HCT116 (cell line): Measurements from ENCODE around the gene CCDC69. TPM values are rescaled to one million over a fixed set of nuclear protein-coding genes. Genes with fewer than 3 reads are reported as not detected.

Source experiments
- ATAC-seq: fragments of 200-7000 bp; cut with Tn5 transposase; 2 replicates; pipeline ENCODE4 v1.9.1; 2020; ENCODE audit warnings: mild to moderate bottlenecking, moderate library complexity
- BruUV-seq: library from RNA; stranded (reverse); fragments of 400-500 nt; replicated peaks from 2 replicates; lab custom pipeline; 2021; lab: Mats Ljungman, UMichigan
- CTCF ChIA-PET: fragments of 300-600 bp; sonication (Branson Sonifier 250); formaldehyde crosslinking; loops from one replicate; lab custom pipeline; 2021; ENCODE audit warnings: antibody characterized with exemption; lab: Charles Lee
- POLR2A ChIA-PET: fragments of 300-600, 350-600 bp; sonication (Branson Sonifier 250); formaldehyde crosslinking; loops from one replicate; lab custom pipeline; 2021; ENCODE audit warnings: antibody characterized with exemption; lab: Charles Lee
- RAD21 ChIA-PET, 2 experiments: fragments of 300-600 bp; sonication (Branson Sonifier 250); formaldehyde crosslinking; loops; one replicate each; lab custom pipeline; 2023; ENCODE audit warnings: low total read pairs in 2 of 2; ENCODE audit not compliant: uncharacterized antibody in 2 of 2, unreplicated experiment in 2 of 2, low non-redundant PET in 1 of 2; lab: Charles Lee
- DNase-seq: peaks from one replicate; pipeline ENCODE4 v3.0.0-alpha.2; 2010; ENCODE audit warnings: low read depth, low spot score
- H2AFZ ChIP-seq: fragments of 200-600 bp; shearing (Covaris generic), sonication (generic); 2 replicates; pipeline ENCODE4 v1.6.1; 2017; ENCODE audit warnings: low read depth, mixed run types, mixed read lengths, antibody characterized with exemption, low read length; ENCODE audit not compliant: poor library complexity, severe bottlenecking
- H3K27ac ChIP-seq: 2 replicates; pipeline ENCODE4 v1.5.1; 2012; ENCODE audit warnings: low read depth, low read length
- H3K27me3 ChIP-seq: fragments of 200-600 bp; sonication (generic); 2 replicates; pipeline ENCODE4 v1.6.1; 2016; ENCODE audit warnings: mixed run types, low read length, mixed read lengths; ENCODE audit not compliant: insufficient read depth
- H3K36me3 ChIP-seq, 2 experiments: fragments of 200-500 bp in 1 of 2; fragments of 200-600 bp in 1 of 2; sonication (Bioruptor generic) in 1 of 2; sonication (generic) in 1 of 2; 2 replicates each; pipeline versions ENCODE4 v1.5.1 to v1.6.1; 2014 to 2016; ENCODE audit warnings: low read length in 2 of 2, inconsistent platforms in 1 of 2, mixed read lengths in 1 of 2, mixed run types in 1 of 2; ENCODE audit not compliant: insufficient read depth in 2 of 2, control insufficient read depth in 1 of 2
- H3K4me1 ChIP-seq, 2 experiments: fragments of 200-600 bp in 1 of 2; sonication (generic) in 1 of 2; 2 replicates each; pipeline versions ENCODE4 v1.5.1 to v1.6.1; 2012 to 2017; ENCODE audit warnings: low read length in 2 of 2, inconsistent platforms in 1 of 2, mild to moderate bottlenecking in 1 of 2, mixed read lengths in 1 of 2, mixed run types in 1 of 2, moderate library complexity in 1 of 2; ENCODE audit not compliant: insufficient read depth in 2 of 2, control insufficient read depth in 1 of 2
- H3K4me2 ChIP-seq: fragments of 200-600 bp; sonication (generic); 2 replicates; pipeline ENCODE4 v1.6.1; 2017; ENCODE audit warnings: mixed run types, low read length, mixed read lengths
- H3K4me3 ChIP-seq, 2 experiments: fragments of 200-600 bp in 1 of 2; sonication (generic) in 1 of 2; replicated peaks in 1 of 2; 2 replicates each; pipeline ENCODE4 v1.5.1; 2011 to 2016; ENCODE audit warnings: low read length in 2 of 2, control low read depth in 1 of 2, low read depth in 1 of 2, mild to moderate bottlenecking in 1 of 2, mixed read lengths in 1 of 2, mixed run types in 1 of 2
- H3K79me2 ChIP-seq: fragments of 200-600 bp; sonication (generic); 2 replicates; pipeline ENCODE4 v1.6.1; 2017; ENCODE audit warnings: mild to moderate bottlenecking, mixed run types, low read length, moderate library complexity, mixed read lengths; ENCODE audit not compliant: insufficient read depth
- H3K9ac ChIP-seq: fragments of 200-600 bp; sonication (generic); 2 replicates; pipeline ENCODE4 v1.6.1; 2016; ENCODE audit warnings: low read length, mixed read lengths
- H3K9me2 ChIP-seq: fragments of 200-600 bp; sonication (generic), shearing (Covaris generic); 2 replicates; pipeline ENCODE4 v1.6.1; 2017; ENCODE audit warnings: mixed run types, mild to moderate bottlenecking, moderate library complexity; ENCODE audit not compliant: insufficient read depth
- H3K9me3 ChIP-seq, 2 experiments: fragments of 200-500 bp in 1 of 2; fragments of 200-600 bp in 1 of 2; sonication (Bioruptor generic) in 1 of 2; sonication (generic) in 1 of 2; 2 replicates each; pipeline ENCODE4 v1.6.1; 2014 to 2017; ENCODE audit warnings: low read length in 2 of 2, mixed read lengths in 2 of 2, inconsistent platforms in 1 of 2, low read depth in 1 of 2, mild to moderate bottlenecking in 1 of 2, mixed run types in 1 of 2, moderate library complexity in 1 of 2; ENCODE audit not compliant: control insufficient read depth in 1 of 2, insufficient read depth in 1 of 2
- H4K20me1 ChIP-seq: fragments of 200-600 bp; sonication (generic), shearing (Covaris generic); 2 replicates; pipeline ENCODE4 v1.6.1; 2017; ENCODE audit warnings: mixed run types, mild to moderate bottlenecking, moderate library complexity; ENCODE audit not compliant: insufficient read depth
- ATF3 ChIP-seq: IDR thresholded peaks from 2 replicates; pipeline ENCODE4 v1.6.1; 2012
- CBX3 ChIP-seq: IDR thresholded peaks from 2 replicates; pipeline ENCODE4 v1.6.1; 2012; ENCODE audit warnings: low read depth
- EGR1 ChIP-seq: IDR thresholded peaks from 2 replicates; pipeline ENCODE4 v1.6.1; 2012; ENCODE audit warnings: low read depth
- ELF1 ChIP-seq: IDR thresholded peaks from 2 replicates; pipeline ENCODE4 v1.6.1; 2012; ENCODE audit warnings: low read depth, borderline replicate concordance
- EZH2phosphoT487 ChIP-seq: fragments of 200-600 bp; IDR thresholded peaks from 2 replicates; pipeline ENCODE4 v1.6.1; 2018; ENCODE audit warnings: antibody characterized with exemption, borderline replicate concordance
- FOSL1 ChIP-seq: IDR thresholded peaks from 2 replicates; pipeline ENCODE4 v1.6.1; 2012; ENCODE audit warnings: low read depth
- POLR2AphosphoS5 ChIP-seq: IDR thresholded peaks from 2 replicates; pipeline ENCODE4 v1.6.1; 2011; ENCODE audit warnings: mild to moderate bottlenecking, low read depth, low read length, moderate library complexity
- ZFX ChIP-seq: fragments of 450-650 bp; IDR thresholded peaks from 2 replicates; pipeline ENCODE4 v1.6.1; 2017
- intact Hi-C: fragments of 100-400 bp; cut with micrococcal nuclease; formaldehyde crosslinking; loops from 2 replicates; pipeline ENCODE4 v1.10.0; 2022
- total RNA-seq: library from RNA; stranded (reverse); gene quantifications from one replicate; pipeline ENCODE4 v1.2.1, GENCODE V29; 2021; ENCODE audit not compliant: unreplicated experiment
- TF ChIP-seq, protein P1 (sequence below): IDR thresholded peaks from 2 replicates; pipeline ENCODE4 v1.6.1; 2012

The CCDC69 gene
- total RNA-seq, 1 experiment from 2014 or later: 4.3 TPM

GRCh38 chr5:151184316-151185042 lies 39.4 kb downstream of the CCDC69 start:
- no peaks in the 10 kb centered on the region for H3K9me2 ChIP-seq
- no peaks in the 10 kb centered on the region for H3K27me3 ChIP-seq
- ChIA-PET CTCF (no interaction called here), POLR2A (no interaction called here), RAD21 (no interaction called here)
- H3K9me3 ChIP-seq: no peaks in the 10 kb centered on the region
- intact Hi-C loops: no loop called here
- no peak overlapping the region for H2AFZ ChIP-seq
- ATAC-seq (no peak), DNase-seq (no peak)
- no peak overlapping the region for H3K27ac ChIP-seq
- no peak overlapping the region for H3K4me3 ChIP-seq
- H3K79me2 ChIP-seq: no peaks in the 10 kb centered on the region
- no peaks in the 10 kb centered on the region for H3K4me1 ChIP-seq
- TF ChIP-seq FOSL1: no peak
- no peak for TF ChIP-seq CBX3
- TF ChIP-seq ATF3: no peak
- no peak for TF ChIP-seq EGR1
- TF ChIP-seq, protein P1, sequence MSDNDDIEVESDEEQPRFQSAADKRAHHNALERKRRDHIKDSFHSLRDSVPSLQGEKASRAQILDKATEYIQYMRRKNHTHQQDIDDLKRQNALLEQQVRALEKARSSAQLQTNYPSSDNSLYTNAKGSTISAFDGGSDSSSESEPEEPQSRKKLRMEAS: no peak
- TF ChIP-seq POLR2AphosphoS5: no peak
- no peak for TF ChIP-seq ZFX
- TF ChIP-seq EZH2phosphoT487: no peak
- no TSS peak for BruUV-seq
- H3K4me2 ChIP-seq: no peak overlapping the region
- H3K36me3 ChIP-seq: no peaks in the 10 kb centered on the region
- no peak overlapping the region for H3K9ac ChIP-seq
- H4K20me1 ChIP-seq: no peaks in the 10 kb centered on the region

DNA sequence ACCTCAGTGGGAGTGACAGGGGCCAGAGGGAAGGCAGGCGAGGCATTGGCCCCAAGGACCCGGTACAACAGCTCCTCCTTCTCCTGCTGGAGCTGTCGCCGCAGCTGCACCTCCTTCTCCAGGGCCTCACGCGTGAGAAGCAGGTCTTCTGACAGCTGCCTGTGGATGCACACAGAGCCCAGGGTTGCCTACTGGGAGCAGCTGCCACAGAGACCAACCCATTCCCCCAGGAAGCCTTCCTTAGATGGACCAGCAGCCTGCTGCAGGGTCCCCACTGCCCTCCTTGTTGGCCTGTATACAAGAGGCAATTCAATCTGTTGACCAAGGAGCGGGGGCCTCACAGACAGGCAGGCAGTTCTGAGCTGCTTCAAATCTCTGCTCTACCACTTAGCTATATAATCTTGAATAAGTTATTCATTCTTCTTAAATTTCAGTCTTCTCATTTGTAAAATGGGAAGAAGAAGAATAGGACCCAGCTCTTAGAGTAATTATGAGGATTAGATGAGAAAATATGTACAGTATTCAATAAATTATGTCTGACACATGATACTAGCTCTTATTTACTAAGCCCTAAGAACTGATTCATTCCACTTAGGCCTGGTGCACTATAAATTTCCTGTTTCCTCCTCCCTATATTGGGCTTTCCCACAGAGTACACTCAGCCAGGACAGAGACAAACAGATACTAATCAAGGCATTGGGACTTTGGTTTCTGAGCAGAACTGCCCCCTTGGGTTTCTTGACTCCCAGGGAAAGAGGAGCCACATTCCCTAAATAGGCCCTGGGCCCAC lies 40.2 kb downstream of the CCDC69 start:
- Histone ChIP-seq H3K9ac (no peak overlapping the region), H2AFZ (no peak overlapping the region), H3K27ac (no peak overlapping the region), H3K27me3 (no peaks in the 10 kb centered on the region), H3K9me2 (no peaks in the 10 kb centered on the region), H3K4me3 (no peak overlapping the region), H3K4me1 (no peaks in the 10 kb centered on the region), H3K79me2 (no peaks in the 10 kb centered on the region), H3K4me2 (no peak overlapping the region), H3K9me3 (no peaks in the 10 kb centered on the region), H4K20me1 (no peaks in the 10 kb centered on the region), H3K36me3 (no peaks in the 10 kb centered on the region)
- ChIA-PET CTCF (no interaction called here), RAD21 (no interaction called here), POLR2A (interaction anchor here (0.7 kb wide), 1 partner anchor 8 kb away, joined by 4 read pairs; no protein-coding TSS in a partner anchor)
- BruUV-seq: no TSS peak
- no peak for ATAC-seq
- TF ChIP-seq, protein P1: no peak
- TF ChIP-seq POLR2AphosphoS5 (no peak), ELF1 (no peak), CBX3 (no peak)
- intact Hi-C loops: no loop called here
- DNase-seq: no peak
